Liver (tissue), 3 donors: ENCODE data around the gene ZNF92.

Source experiments
- ATF3 ChIP-seq: IDR thresholded peaks from 2 replicates; pipeline ENCODE4 v1.6.1; 2016; ENCODE audit warnings: antibody characterized with exemption
- CTCF ChIP-seq: fragments of 150-350 bp; IDR thresholded peaks from 2 replicates; pipeline ENCODE4 v1.5.1; 2017; ENCODE audit warnings: improper control_type of control experiment, low read depth, low read length; ENCODE audit not compliant: missing input control
- JUND ChIP-seq, 2 donors: IDR thresholded peaks; 2 replicates each; pipeline ENCODE4 v1.6.1; 2016; ENCODE audit warnings: antibody characterized with exemption in 2 of 2
- MAX ChIP-seq: IDR thresholded peaks from 2 replicates; pipeline ENCODE4 v1.6.1; 2016; ENCODE audit warnings: antibody characterized with exemption
- NR2F2 ChIP-seq: IDR thresholded peaks from 2 replicates; pipeline ENCODE4 v1.6.1; 2016; ENCODE audit warnings: antibody characterized with exemption
- RAD21 ChIP-seq, 2 donors: IDR thresholded peaks; 2 replicates each; pipeline ENCODE4 v1.6.1; 2016; ENCODE audit warnings: antibody characterized with exemption in 2 of 2, mild to moderate bottlenecking in 2 of 2
- REST ChIP-seq: IDR thresholded peaks from 2 replicates; pipeline ENCODE4 v1.6.1; 2016; ENCODE audit warnings: antibody characterized with exemption, mild to moderate bottlenecking
- TAF1 ChIP-seq: conservative IDR thresholded peaks from 2 replicates; pipeline ENCODE4 v1.6.1; 2016; ENCODE audit warnings: antibody characterized with exemption, mild to moderate bottlenecking
- YY1 ChIP-seq: IDR thresholded peaks from 2 replicates; pipeline ENCODE4 v1.6.1; 2016; ENCODE audit warnings: antibody characterized with exemption, mild to moderate bottlenecking
- donor health status: healthy.
- donor health status: healthy.

- TF ChIP-seq MAX (no peak), CTCF (no peak), ATF3 (no peak), JUND (IDR thresholded peaks at IDR 0.05) (no peak), YY1 (no peak), RAD21 (IDR thresholded peaks at IDR 0.05) (no peak), REST (no peak), TAF1 (no peak), NR2F2 (no peak)
Measured at GRCh38 chr7:65409363-65409762, 35.7 kb downstream of the ZNF92 start.
